ENCODE measurements around the gene SLC11A1. TPM values are rescaled to one million over a fixed set of nuclear protein-coding genes. Genes with fewer than 3 reads are reported as not detected.
A peak's percentile ranks its signal among the peaks of the same experiment; 100 is the strongest.

SLC11A1 gene
- polyA plus RNA-seq, 3 donors: 184 to 2,019 (median 352) TPM

DNA sequence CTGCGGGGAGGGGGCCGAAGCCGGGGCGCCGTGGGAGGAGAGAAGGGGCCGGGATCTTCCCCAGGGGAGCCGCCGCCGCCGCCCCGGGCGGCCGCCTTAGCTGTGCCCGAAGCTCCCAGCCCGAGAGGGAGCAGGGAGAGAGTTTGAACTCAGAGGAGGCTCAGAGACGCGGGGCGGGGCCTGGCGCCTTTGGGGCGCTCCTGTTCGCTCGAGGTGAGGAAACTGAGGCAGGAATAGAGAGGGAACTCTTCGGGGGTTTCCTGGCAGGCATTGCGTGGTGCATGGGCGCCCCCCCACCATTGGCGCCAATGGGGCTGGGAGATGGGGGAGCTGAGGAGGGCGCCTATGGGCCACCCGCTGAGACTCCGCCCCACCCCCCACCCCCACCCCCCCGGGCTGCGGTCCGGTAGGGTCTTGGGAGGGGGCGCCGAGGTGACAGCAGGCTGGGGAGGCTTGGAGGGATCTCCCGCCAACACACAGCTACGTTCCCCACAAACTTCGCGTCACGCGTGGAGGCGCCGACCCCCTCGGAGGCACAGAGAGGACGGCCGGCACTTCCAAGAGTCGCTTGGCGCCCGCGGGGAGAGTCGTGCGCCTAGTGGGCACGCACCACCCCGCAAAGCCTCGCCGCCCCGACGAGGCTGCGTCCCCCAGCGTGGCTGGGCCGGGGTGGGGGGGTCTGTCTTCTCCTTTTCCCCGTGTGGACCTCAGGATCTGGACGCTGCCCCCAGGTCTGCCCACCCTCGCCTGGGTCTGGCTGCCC lies 18.3 kb downstream of the SLC11A1 start:
- H3K27ac ChIP-seq (ENCODE audit: low read depth in 1 of 2, low read length in 2 of 2): peak overlapping the region; percentile 75 to 91
- 0% methylated on average over 38 of the region's 63 CpGs for WGBS (ENCODE audit: insufficient coverage)
- peak overlapping the region; percentile 93 to 98 for H3K4me3 Mint-ChIP-seq
- H2AFZ ChIP-seq (ENCODE audit: insufficient read depth, low read depth, low read length, poor library complexity, severe bottlenecking): no peak overlapping the region
- H3K4me2 ChIP-seq (replicated peaks; ENCODE audit: extremely low read depth, low read length, poor library complexity, severe bottlenecking): peak overlapping the region; percentile 79
- DNase-seq: peak in 2 of 3 donors; percentile 44 to 51
- H3K9me3 Mint-ChIP-seq: peaks cover 0 to 4% (median 0%) of the 10 kb centered on the region in 7 donors
- no peak for TF ChIP-seq CTCF (IDR thresholded peaks at IDR 0.05)
- peaks cover 0 to 2% (median 0%) of the 10 kb centered on the region in 3 donors for H3K27me3 Mint-ChIP-seq (ENCODE audit: low read depth in 3 of 3)
- H3K27ac Mint-ChIP-seq: peak overlapping the region in 6 of 7 donors; percentile 92 to 97 (median 94)
- no peaks in the 10 kb centered on the region for H3K27me3 ChIP-seq (ENCODE audit: control insufficient read depth in 2 of 2, insufficient read depth in 2 of 2, low read length in 2 of 2)
- peak overlapping the region; percentile 84 to 95 (median 92) for H3K4me3 ChIP-seq (replicated peaks in 1 of 3; ENCODE audit: low read depth in 2 of 3, low read length in 3 of 3)
- H3K9ac ChIP-seq (ENCODE audit: insufficient read depth, low read length, poor library complexity, severe bottlenecking): peak overlapping the region; percentile 82
- H4K20me1 ChIP-seq (ENCODE audit: insufficient read depth, low read length): peaks cover 49% of the 10 kb centered on the region
- H3K79me2 ChIP-seq (ENCODE audit: insufficient read depth, low read length): peaks cover 89% of the 10 kb centered on the region
- peaks cover 29 to 40% of the 10 kb centered on the region in 2 donors for H3K36me3 Mint-ChIP-seq
- peaks cover 63% of the 10 kb centered on the region for H3K4me1 Mint-ChIP-seq
- intact Hi-C loops (cut with micrococcal nuclease): loop anchor here (10.0 kb wide), 2 partner anchors 164 to 274 kb away; partner anchors contain the start of genes CNOT9 (in 1 of the 2), RNF25 (in 1 of the 2), STK36 (in 1 of the 2) and USP37 (in 1 of the 2)
- H3K9me3 ChIP-seq (replicated peaks in 1 of 2; ENCODE audit: control insufficient read depth in 1 of 2, insufficient read depth in 1 of 2, low read length in 2 of 2): no peaks in the 10 kb centered on the region
- H3K36me3 ChIP-seq (replicated peaks in 1 of 2; ENCODE audit: control insufficient read depth in 1 of 2, insufficient read depth in 2 of 2, low read length in 2 of 2): peaks cover 38 to 43% of the 10 kb centered on the region in 2 donors
- H3K4me1 ChIP-seq (ENCODE audit: control insufficient read depth in 1 of 2, insufficient read depth in 2 of 2, low read length in 2 of 2): peaks cover 73 to 84% of the 10 kb centered on the region in 2 donors

DNA sequence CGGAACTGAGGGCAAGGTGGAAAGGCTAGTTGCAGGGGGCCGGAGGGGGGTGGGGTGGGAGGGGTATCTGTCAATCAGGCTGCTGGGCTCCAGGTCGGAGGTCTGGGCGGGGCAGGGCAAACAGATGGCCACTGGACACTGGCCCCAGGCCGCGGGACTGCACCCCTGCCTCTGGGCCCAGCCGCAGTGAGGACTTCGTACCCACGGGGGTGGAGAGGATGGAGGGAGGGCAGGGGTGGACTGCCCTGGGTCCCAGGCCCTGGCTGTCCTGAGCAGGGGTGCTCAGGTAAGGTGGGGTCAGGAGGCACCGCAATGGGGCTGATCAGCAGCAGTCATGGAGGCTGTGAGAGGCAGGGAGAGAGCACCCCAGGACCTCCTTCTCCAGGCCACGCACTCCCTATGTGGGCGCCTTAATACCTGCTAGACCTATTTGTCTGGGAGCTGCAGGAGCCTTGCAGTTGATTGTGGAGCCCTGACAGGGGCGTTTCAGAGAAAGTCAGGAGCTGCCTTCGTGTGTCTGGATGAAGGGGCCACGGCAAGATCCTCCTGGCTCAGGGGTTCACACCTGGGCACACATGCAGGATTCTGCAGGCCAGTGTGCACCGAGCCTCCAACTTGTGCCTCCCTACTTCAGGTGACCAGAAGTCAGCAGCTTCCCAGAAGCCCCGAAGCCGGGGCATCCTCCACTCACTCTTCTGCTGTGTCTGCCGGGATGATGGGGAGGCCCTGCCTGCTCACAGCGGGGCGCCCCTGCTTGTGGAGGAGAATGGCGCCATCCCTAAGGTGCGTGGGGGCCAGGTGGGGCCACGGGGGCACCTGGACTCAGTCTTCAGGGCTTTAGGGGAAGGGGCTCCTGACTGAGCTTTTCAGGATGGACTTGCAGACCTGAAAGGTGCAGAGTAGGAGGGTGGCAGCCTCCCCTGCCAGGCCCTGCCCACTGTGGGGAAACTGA lies 19.1 kb downstream of the SLC11A1 start:
- Histone ChIP-seq H3K4me2 (replicated peaks; ENCODE audit: extremely low read depth, low read length, poor library complexity, severe bottlenecking) (peak overlapping the region; percentile 79), H3K9me3 (replicated peaks in 1 of 2; ENCODE audit: control insufficient read depth in 1 of 2, insufficient read depth in 1 of 2, low read length in 2 of 2) (no peaks in the 10 kb centered on the region), H2AFZ (ENCODE audit: insufficient read depth, low read depth, low read length, poor library complexity, severe bottlenecking) (no peak overlapping the region), H3K4me1 (ENCODE audit: control insufficient read depth in 1 of 2, insufficient read depth in 2 of 2, low read length in 2 of 2) (peaks cover 75 to 87% of the 10 kb centered on the region in 2 donors), H3K36me3 (replicated peaks in 1 of 2; ENCODE audit: control insufficient read depth in 1 of 2, insufficient read depth in 2 of 2, low read length in 2 of 2) (peaks cover 38 to 41% of the 10 kb centered on the region in 2 donors), H4K20me1 (ENCODE audit: insufficient read depth, low read length) (peaks cover 51% of the 10 kb centered on the region), H3K27ac (ENCODE audit: low read depth in 1 of 2, low read length in 2 of 2) (peak overlapping the region; percentile 75 to 91), H3K79me2 (ENCODE audit: insufficient read depth, low read length) (peaks cover 93% of the 10 kb centered on the region), H3K27me3 (ENCODE audit: control insufficient read depth in 2 of 2, insufficient read depth in 2 of 2, low read length in 2 of 2) (no peaks in the 10 kb centered on the region), H3K9ac (ENCODE audit: insufficient read depth, low read length, poor library complexity, severe bottlenecking) (peak overlapping the region; percentile 82), H3K4me3 (replicated peaks in 1 of 3; ENCODE audit: low read depth in 2 of 3, low read length in 3 of 3) (peak overlapping the region; percentile 84 to 95 (median 92))
- peaks cover 29 to 38% of the 10 kb centered on the region in 2 donors for H3K36me3 Mint-ChIP-seq
- peaks cover 0 to 2% (median 0%) of the 10 kb centered on the region in 3 donors for H3K27me3 Mint-ChIP-seq (ENCODE audit: low read depth in 3 of 3)
- intact Hi-C loops (cut with micrococcal nuclease): loop anchor here (10.0 kb wide), 2 partner anchors 164 to 274 kb away; partner anchors contain the start of genes CNOT9 (in 1 of the 2), RNF25 (in 1 of the 2), STK36 (in 1 of the 2) and USP37 (in 1 of the 2)
- peak overlapping the region; percentile 93 to 98 for H3K4me3 Mint-ChIP-seq
- peaks cover 0 to 4% (median 0%) of the 10 kb centered on the region in 7 donors for H3K9me3 Mint-ChIP-seq
- peaks cover 65% of the 10 kb centered on the region for H3K4me1 Mint-ChIP-seq
- DNase-seq: peak in 1 of 3 donors; percentile 25
- 33% methylated on average over 14 of the region's 24 CpGs for WGBS (ENCODE audit: insufficient coverage)
- no peak for TF ChIP-seq CTCF (IDR thresholded peaks at IDR 0.05)
- H3K27ac Mint-ChIP-seq: peak overlapping the region; percentile 53 to 79 (median 69)

Measured in CD14-positive monocyte (primary cell).